ENCODE data around the gene DSE.

DSE gene

GRCh38 chr6:116447496-116448011 lies 76.8 kb downstream of the DSE start:
- DNase-seq (ENCODE audit: low spot score) = no peak

DNA sequence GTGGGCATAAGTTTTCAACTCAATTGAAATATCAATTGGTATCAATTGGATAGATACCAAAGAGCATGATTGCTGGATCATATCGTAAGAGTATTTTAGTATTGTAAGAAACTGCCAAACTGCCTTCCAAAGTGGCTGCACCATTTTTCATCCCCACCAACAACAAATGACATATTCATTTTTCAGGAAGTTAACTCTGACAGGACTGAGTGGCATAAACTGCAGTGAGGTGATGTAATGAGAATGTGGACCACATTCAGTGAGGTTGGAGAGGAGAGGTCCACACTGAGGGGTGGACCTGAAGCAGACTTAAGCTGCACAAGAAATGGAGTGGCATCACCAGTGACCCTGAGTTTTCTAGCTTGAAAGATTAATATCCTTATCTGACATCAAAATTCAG lies 78.8 kb downstream of the DSE start:
- DNase-seq (ENCODE audit: low spot score) = no peak

- no peak for DNase-seq (ENCODE audit: low spot score)
Observed at GRCh38 chr6:116450185-116450710, 79.5 kb downstream of the DSE start.

DNA sequence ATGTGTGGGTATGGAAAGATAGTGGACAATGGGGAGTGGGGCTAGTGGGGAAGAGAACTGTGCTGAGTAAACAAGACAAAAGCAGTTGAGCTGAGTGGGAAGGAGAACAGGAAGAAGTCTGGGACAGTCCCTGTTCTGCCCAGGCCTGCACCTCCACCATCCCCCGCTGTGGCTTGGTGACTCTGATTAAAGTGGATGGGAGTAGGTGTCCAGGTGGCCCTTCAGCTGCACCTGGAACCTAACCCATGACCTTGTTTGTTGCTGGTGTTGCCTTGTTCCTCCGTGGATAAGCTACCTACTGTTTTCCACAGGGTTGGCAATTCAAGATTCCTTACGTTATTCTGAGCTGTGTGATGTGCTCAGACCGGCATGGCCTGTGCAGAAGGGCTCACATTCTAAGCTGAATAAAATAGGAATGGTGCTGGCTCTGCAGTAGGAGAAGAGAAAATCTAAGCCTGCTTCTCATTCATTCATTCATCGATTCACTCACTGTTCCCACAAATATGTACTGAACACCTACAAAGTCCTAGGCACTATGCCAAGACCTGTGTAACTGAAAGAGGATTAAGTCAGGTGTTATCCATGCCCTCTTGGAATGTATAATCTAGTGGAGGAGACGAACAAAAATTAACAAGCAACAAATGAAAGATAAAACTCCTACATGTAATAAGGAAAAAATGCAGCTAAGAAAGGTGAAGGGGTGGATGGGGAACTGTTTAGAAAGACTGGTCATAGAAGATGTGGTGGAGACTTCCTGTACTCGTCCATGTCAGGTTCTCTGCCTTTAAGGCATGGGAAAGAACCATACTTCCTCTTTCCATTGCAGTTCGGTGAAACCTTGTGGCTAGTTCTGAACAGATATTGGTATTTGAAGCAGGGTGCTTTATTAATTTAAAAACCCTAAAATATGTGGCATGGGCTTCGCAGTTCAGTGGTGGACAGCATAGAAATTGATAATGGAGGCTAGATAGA lies 80.3 kb downstream of the DSE start:
- no peak for DNase-seq (ENCODE audit: low spot score)

GRCh38 chr6:116451916-116452315 lies 81.2 kb downstream of the DSE start:
- DNase-seq (ENCODE audit: low spot score) = no peak

DNA sequence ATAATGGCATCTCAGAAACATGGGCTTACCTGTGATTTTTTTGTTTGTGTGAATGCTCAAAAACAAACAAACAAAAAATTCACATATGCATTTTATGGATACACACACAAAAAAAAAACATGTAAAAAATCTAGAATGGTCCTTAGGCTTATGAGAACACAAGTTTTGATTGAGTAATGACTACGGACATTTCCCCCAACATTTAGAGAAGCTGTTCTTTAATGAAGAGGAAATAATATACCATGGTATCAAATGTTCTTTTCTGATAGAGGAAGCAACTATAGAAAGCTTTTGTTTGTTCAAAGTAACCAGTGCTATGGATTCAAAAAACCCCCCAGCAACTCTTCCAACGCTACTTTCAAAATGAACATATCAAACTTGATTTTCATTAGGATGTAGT lies 81.8 kb downstream of the DSE start:
- no peak for DNase-seq (ENCODE audit: low spot score)

DNA sequence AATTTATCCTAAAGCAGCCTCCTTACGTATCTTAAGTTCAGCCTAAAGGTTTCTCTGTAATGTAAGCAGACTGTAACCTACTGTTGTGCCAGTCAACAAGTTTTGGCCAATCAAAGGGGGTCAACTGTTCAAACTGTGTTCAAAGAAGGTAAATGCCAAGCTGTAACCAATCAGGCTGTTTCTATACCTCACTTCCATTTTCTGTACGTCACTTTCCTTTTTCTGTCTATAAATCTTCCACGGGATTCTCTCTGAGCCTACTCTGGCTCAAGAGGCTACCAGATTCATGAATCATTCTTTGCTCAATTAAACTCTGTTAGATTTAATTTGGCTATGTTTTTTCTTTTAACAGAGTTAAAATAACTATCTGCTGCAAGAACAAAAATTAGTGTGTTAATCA lies 85.4 kb downstream of the DSE start:
- DNase-seq (ENCODE audit: low spot score) = no peak

- no peak for DNase-seq (ENCODE audit: low spot score)
Observed at GRCh38 chr6:116456927-116457326, 86.2 kb downstream of the DSE start.

DNA sequence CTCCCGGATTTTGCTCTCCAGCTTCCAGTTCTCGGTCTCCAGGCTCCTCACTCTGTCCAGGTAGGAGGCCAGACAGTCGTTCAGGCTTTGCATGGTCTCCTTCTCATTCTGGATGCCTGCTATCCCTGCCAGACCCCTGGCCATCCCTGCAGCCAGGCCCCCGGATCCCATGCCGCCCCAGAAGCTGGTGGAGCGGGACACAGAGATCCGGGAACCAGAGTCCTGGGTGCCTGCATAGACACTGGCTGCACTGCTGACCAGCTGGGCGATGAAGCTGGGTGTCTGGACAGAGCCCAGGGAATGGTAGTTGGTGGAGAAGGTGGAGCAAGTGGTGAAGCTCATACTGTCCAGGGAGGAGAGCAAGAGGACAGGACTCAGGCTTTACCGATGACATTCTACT lies 87.5 kb downstream of the DSE start:
- no peak for DNase-seq (ENCODE audit: low spot score)

- no peak for DNase-seq (ENCODE audit: low spot score)
Observed at GRCh38 chr6:116459927-116460326, 89.2 kb downstream of the DSE start.

DNA sequence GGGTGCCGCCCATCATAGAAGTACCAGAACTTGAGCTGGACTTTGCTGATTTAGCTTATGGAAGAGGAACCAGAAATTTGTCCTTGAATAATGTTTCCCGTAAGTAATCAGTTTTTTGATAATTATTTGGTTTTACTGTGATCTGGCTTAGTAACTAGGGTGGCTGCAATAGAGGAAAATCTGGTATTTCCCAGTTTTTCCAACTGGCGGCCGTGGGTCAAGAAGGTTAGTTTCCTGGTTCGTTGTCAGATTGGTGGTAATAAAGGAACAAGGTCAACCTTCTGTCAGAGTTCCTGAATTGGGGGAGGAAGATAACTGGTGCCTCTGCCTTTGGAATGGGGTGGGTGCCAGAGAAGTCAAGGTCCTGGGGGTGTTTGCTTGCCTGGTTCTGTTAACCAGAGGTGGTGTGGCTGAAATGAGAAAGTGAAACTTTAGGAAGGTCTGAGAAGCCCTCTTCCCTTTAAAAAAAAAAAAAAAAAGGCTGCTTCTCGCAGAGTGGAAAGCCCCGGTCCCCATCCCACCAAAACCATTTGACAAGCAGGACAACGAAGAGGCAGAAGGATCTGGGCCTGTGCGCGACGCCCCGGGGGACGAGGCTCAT lies 90.7 kb downstream of the DSE start, which contains the start of gene CALHM6:
CALHM6 (plus strand) TSS at position 45 of the 601 bp plus-strand sequence; CDS start at position 600, 555 bp downstream.
- DNase-seq (ENCODE audit: low spot score) = no peak

DNA sequence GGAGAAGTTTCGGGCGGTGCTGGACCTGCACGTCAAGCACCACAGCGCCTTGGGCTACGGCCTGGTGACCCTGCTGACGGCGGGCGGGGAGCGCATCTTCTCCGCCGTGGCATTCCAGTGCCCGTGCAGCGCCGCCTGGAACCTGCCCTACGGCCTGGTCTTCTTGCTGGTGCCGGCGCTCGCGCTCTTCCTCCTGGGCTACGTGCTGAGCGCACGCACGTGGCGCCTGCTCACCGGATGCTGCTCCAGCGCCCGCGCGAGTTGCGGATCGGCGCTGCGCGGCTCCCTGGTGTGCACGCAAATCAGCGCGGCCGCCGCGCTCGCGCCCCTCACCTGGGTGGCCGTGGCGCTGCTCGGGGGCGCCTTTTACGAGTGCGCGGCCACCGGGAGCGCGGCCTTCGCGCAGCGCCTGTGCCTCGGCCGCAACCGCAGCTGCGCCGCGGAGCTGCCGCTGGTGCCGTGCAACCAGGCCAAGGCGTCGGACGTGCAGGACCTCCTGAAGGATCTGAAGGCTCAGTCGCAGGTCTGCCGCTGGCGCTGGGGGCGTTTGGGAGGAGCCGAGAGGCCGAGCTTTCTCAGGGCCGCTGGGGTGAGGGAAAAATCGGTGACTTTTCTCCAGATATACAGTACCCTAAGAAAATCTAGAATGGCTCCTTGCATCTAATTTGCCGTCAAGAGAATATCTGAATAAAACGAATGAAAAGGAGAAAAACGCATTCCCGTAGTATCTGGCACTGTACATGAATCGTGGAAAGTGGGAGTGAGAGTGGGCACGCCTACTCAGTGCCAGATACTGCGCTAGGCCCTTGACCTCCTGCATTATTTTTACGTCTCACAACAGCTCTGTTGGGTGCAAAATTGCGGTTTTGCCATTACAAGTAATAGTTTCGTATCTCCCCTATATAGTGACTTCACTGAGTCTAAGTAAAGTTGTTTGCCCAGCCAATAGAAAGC lies 91.5 kb downstream of the DSE start:
- peak; percentile 32 for DNase-seq (ENCODE audit: low spot score)

DNA sequence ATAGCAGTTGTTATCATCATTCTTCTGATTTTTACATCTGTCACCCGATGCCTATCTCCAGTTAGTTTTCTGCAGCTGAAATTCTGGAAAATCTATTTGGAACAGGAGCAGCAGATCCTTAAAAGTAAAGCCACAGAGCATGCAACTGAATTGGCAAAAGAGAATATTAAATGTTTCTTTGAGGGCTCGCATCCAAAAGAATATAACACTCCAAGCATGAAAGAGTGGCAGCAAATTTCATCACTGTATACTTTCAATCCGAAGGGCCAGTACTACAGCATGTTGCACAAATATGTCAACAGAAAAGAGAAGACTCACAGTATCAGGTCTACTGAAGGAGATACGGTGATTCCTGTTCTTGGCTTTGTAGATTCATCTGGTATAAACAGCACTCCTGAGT lies 92.6 kb downstream of the DSE start:
- no peak for DNase-seq (ENCODE audit: low spot score)

GRCh38 chr6:116465246-116465645 lies 94.5 kb downstream of the DSE start:
- no peak for DNase-seq (ENCODE audit: low spot score)

DNA sequence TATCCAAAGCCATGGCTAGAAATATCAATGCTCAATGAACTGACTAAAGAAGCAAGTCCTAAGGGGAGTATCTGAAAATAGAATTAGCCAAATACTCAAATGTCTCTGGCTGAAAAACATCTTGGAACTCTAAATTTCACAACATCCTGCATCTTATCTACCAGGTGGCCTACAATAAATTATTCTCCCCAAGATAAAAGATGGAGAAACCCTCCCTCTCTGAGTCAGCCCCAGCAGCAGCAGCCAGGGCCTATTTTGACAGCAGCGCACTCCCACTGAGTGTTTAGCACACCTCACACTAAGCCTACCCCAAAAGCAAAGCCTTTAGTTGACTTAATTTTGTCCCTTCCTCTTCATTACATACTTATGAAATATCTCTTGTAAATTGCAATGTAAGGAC lies 96.3 kb downstream of the DSE start:
- no peak for DNase-seq (ENCODE audit: low spot score)

GRCh38 chr6:116467514-116467913 lies 96.8 kb downstream of the DSE start:
- DNase-seq (ENCODE audit: low spot score) = no peak

DNA sequence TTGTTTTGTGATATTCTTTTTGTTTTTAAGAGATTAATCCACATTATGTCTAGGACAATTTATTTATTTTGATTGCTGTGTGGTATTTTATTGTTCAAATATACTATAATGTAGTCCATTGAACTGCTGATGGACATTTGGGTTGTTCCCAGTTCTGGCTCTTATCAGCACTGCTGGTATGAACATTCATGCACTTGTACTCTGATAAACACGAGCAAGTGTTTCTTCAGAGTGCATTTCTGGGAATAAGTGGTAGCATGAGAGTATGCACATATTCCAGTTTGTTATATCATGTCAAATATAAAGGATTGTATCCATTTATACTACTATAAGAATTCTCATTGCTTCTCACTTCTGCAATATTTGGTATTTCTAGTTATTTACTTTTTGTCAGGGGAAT lies 97.5 kb downstream of the DSE start:
- no peak for DNase-seq (ENCODE audit: low spot score)

- no peak for DNase-seq (ENCODE audit: low spot score)
Observed at GRCh38 chr6:116471531-116471930, 100.8 kb downstream of the DSE start.

GRCh38 chr6:116472706-116473105 lies 102.0 kb downstream of the DSE start:
- no peak for DNase-seq (ENCODE audit: low spot score)

- no peak for DNase-seq (ENCODE audit: low spot score)
Observed at GRCh38 chr6:116475141-116475540, 104.4 kb downstream of the DSE start.

- no peak for DNase-seq (ENCODE audit: low spot score)
Observed at GRCh38 chr6:116476002-116476678, 105.4 kb downstream of the DSE start.

All from putamen (tissue), 1 donor.